ENCODE data around the gene ERN2. TPM values are rescaled to one million over a fixed set of nuclear protein-coding genes. Genes with fewer than 3 reads are reported as not detected.
A peak's percentile ranks its signal among the peaks of the same experiment; 100 is the strongest.

Gene ERN2
- total and polyA plus RNA-seq, 2 of the 13 experiments (the other 11 are each of a cell fraction or from before 2014, with no cell fraction given), result 2.2 to 3.5 TPM

DNA sequence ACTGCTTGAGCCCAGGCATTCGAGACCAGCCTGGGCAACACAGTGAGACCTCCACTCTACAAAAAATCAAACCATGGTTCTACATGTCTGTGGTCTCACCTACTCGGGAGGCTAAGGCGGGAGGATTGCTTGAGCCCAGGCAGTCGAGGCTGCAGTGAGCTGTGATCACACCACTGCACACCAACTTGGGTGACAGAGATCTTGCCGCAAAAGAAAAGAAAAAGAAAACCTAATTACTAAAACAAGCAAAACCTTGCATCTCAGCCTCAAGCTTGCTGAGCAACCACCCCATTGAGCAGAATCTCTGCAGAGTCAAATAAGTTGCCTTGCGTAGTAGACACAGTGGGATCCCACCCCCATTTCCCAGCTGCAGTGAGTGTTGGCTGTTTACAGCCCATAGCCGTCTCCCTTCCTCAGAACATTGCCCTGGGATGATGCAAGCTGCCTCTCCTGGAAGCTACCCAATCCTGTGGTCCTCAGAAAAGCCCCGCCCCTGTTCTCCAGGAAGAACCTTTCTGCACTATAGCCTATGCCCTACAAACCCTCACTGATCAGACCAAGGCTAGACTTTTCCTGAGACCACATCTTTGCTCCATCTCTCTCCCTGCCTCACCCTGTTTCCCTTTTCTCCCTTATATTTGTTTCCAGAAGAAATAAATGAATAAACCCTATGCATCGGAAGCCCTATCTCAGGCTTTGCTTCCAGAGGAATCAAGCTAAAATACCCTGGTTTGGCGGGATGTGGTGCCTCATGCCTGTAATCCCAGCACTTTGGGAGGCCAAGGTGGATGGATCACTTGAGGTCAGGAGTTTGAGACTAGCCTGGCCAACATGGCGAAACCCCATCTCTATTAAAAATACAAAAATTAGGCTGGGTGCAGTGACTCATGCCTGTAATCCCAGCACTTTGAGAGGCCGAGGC, 16.7 kb upstream of the ERN2 start (continued):
- TF ChIP-seq RORA (CRISPR knock-in tag; IDR thresholded peaks at IDR 0.05) (no peak), ERF (CRISPR knock-in tag; IDR thresholded peaks at IDR 0.05) (peak; percentile 64; the same call in 1 of the 2 replicates), KLF16 (CRISPR knock-in tag; IDR thresholded peaks at IDR 0.05) (no peak), REPIN1 (CRISPR knock-in tag; IDR thresholded peaks at IDR 0.05; ENCODE audit: borderline replicate concordance, low read depth) (no peak), ZBTB8A (CRISPR knock-in tag; IDR thresholded peaks at IDR 0.05; ENCODE audit: borderline replicate concordance, low read depth) (no peak), ZC3H4 (CRISPR knock-in tag; IDR thresholded peaks at IDR 0.05; ENCODE audit: borderline replicate concordance) (no peak), AGO1 (IDR thresholded peaks at IDR 0.05; ENCODE audit: low read depth, low read length, poor library complexity, severe bottlenecking) (no peak), ZFP62 (CRISPR knock-in tag; IDR thresholded peaks at IDR 0.05) (no peak), PLRG1 (conservative IDR thresholded peaks at IDR 0.05) (no peak), GATAD2A (CRISPR knock-in tag; IDR thresholded peaks at IDR 0.05) (peak; percentile 53)
- TF ChIP-seq, protein P1, sequence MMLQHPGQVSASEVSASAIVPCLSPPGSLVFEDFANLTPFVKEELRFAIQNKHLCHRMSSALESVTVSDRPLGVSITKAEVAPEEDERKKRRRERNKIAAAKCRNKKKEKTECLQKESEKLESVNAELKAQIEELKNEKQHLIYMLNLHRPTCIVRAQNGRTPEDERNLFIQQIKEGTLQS (CRISPR knock-in tag; IDR thresholded peaks at IDR 0.05), result peak; percentile 78
- TF ChIP-seq, protein P2, sequence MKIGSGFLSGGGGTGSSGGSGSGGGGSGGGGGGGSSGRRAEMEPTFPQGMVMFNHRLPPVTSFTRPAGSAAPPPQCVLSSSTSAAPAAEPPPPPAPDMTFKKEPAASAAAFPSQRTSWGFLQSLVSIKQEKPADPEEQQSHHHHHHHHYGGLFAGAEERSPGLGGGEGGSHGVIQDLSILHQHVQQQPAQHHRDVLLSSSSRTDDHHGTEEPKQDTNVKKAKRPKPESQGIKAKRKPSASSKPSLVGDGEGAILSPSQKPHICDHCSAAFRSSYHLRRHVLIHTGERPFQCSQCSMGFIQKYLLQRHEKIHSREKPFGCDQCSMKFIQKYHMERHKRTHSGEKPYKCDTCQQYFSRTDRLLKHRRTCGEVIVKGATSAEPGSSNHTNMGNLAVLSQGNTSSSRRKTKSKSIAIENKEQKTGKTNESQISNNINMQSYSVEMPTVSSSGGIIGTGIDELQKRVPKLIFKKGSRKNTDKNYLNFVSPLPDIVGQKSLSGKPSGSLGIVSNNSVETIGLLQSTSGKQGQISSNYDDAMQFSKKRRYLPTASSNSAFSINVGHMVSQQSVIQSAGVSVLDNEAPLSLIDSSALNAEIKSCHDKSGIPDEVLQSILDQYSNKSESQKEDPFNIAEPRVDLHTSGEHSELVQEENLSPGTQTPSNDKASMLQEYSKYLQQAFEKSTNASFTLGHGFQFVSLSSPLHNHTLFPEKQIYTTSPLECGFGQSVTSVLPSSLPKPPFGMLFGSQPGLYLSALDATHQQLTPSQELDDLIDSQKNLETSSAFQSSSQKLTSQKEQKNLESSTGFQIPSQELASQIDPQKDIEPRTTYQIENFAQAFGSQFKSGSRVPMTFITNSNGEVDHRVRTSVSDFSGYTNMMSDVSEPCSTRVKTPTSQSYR (CRISPR knock-in tag; IDR thresholded peaks at IDR 0.05; ENCODE audit: borderline replicate concordance), result no peak
- TF ChIP-seq, protein P3, sequence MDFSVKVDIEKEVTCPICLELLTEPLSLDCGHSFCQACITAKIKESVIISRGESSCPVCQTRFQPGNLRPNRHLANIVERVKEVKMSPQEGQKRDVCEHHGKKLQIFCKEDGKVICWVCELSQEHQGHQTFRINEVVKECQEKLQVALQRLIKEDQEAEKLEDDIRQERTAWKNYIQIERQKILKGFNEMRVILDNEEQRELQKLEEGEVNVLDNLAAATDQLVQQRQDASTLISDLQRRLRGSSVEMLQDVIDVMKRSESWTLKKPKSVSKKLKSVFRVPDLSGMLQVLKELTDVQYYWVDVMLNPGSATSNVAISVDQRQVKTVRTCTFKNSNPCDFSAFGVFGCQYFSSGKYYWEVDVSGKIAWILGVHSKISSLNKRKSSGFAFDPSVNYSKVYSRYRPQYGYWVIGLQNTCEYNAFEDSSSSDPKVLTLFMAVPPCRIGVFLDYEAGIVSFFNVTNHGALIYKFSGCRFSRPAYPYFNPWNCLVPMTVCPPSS (IDR thresholded peaks at IDR 0.05), result no peak
- TF ChIP-seq, protein P4, sequence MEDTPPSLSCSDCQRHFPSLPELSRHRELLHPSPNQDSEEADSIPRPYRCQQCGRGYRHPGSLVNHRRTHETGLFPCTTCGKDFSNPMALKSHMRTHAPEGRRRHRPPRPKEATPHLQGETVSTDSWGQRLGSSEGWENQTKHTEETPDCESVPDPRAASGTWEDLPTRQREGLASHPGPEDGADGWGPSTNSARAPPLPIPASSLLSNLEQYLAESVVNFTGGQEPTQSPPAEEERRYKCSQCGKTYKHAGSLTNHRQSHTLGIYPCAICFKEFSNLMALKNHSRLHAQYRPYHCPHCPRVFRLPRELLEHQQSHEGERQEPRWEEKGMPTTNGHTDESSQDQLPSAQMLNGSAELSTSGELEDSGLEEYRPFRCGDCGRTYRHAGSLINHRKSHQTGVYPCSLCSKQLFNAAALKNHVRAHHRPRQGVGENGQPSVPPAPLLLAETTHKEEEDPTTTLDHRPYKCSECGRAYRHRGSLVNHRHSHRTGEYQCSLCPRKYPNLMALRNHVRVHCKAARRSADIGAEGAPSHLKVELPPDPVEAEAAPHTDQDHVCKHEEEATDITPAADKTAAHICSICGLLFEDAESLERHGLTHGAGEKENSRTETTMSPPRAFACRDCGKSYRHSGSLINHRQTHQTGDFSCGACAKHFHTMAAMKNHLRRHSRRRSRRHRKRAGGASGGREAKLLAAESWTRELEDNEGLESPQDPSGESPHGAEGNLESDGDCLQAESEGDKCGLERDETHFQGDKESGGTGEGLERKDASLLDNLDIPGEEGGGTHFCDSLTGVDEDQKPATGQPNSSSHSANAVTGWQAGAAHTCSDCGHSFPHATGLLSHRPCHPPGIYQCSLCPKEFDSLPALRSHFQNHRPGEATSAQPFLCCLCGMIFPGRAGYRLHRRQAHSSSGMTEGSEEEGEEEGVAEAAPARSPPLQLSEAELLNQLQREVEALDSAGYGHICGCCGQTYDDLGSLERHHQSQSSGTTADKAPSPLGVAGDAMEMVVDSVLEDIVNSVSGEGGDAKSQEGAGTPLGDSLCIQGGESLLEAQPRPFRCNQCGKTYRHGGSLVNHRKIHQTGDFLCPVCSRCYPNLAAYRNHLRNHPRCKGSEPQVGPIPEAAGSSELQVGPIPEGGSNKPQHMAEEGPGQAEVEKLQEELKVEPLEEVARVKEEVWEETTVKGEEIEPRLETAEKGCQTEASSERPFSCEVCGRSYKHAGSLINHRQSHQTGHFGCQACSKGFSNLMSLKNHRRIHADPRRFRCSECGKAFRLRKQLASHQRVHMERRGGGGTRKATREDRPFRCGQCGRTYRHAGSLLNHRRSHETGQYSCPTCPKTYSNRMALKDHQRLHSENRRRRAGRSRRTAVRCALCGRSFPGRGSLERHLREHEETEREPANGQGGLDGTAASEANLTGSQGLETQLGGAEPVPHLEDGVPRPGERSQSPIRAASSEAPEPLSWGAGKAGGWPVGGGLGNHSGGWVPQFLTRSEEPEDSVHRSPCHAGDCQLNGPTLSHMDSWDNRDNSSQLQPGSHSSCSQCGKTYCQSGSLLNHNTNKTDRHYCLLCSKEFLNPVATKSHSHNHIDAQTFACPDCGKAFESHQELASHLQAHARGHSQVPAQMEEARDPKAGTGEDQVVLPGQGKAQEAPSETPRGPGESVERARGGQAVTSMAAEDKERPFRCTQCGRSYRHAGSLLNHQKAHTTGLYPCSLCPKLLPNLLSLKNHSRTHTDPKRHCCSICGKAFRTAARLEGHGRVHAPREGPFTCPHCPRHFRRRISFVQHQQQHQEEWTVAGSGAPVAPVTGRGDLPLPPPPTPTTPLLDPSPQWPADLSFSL (CRISPR knock-in tag; IDR thresholded peaks at IDR 0.05), result no peak

Measured in HepG2 (cell line).